Gastrocnemius medialis (tissue), 4 donors: ENCODE results near the gene RSPH6A. TPM values are rescaled to one million over a fixed set of nuclear protein-coding genes. Genes with fewer than 3 reads are reported as not detected.
A peak's percentile ranks its signal among the peaks of the same experiment; 100 is the strongest.

Experiments
- ATAC-seq, 2 donors: fragments of 150-250 bp; one replicate each; pipeline ENCODE4 v1.9.1; 2016
- DNase-seq, 2 donors: peaks; one replicate each; pipeline ENCODE4 v3.0.0-alpha.2; 2019
- H3K27ac ChIP-seq, 4 donors: fragments of 200-600 bp; sonication (generic); 1 replicate in 1 of 4; 2 replicates in 3 of 4; pipeline ENCODE4 v1.5.1; 2016 to 2018; ENCODE audit warnings: mild to moderate bottlenecking in 2 of 4, moderate library complexity in 1 of 4
- H3K27me3 ChIP-seq, 3 donors: fragments of 200-600 bp; sonication (generic) in 2 of 3; 1 replicate in 1 of 3; 2 replicates in 2 of 3; pipeline versions ENCODE4 v1.5.1 to v1.6.0; 2016 to 2019; ENCODE audit warnings: mild to moderate bottlenecking in 1 of 3, moderate library complexity in 1 of 3
- H3K36me3 ChIP-seq, 2 donors: fragments of 200-600 bp; sonication (generic) in 1 of 2; one replicate each; pipeline ENCODE4 v1.5.1; 2017 to 2018
- H3K4me1 ChIP-seq, 2 donors: fragments of 200-600 bp; sonication (generic) in 1 of 2; one replicate each; pipeline ENCODE4 v1.5.1; 2016 to 2017; ENCODE audit warnings: mild to moderate bottlenecking in 2 of 2
- H3K4me3 ChIP-seq, 4 donors: fragments of 200-600 bp; sonication (generic) in 3 of 4; 1 replicate in 1 of 4; 2 replicates in 3 of 4; pipeline ENCODE4 v1.5.1; 2016 to 2019; ENCODE audit warnings: mild to moderate bottlenecking in 2 of 4
- H3K9me3 ChIP-seq, 3 donors: fragments of 200-600 bp; sonication (generic) in 2 of 3; 1 replicate in 1 of 3; 2 replicates in 2 of 3; pipeline ENCODE4 v1.5.1; 2016 to 2019
- POLR2A ChIP-seq, 2 donors: fragments of 450-650 bp; IDR thresholded peaks; one replicate each; pipeline ENCODE4 v1.6.1; 2017; ENCODE audit warnings: antibody characterized with exemption in 2 of 2, mild to moderate bottlenecking in 2 of 2, moderate library complexity in 2 of 2
- in situ Hi-C, 4 donors: fragments of 200-750 bp; cut with MboI; loops; one replicate each; pipeline versions ENCODE4 v1.15.0 to v1.8.0; 2017; ENCODE audit warnings: low sequenced_read_pairs in 4 of 4
- intact Hi-C: fragments of 100-400 bp; cut with DNase I; formaldehyde crosslinking; loops from one replicate; pipeline ENCODE4 v1.15.1; 2023; ENCODE audit warnings: low total_unique reads
- total RNA-seq, 4 donors: library from RNA; depleted of rRNA; stranded (reverse); fragments of >200 nt; gene quantifications; one replicate each; pipeline versions ENCODE4 v1.1.0 to v1.2.3, GENCODE V29; 2016
- TF ChIP-seq, protein P1 (sequence below), 5 experiments: fragments of 450-650 bp in 3 of 5; fragments of 200-600 bp in 2 of 5; sonication (generic) in 2 of 5; IDR thresholded peaks in 4 of 5; conservative IDR thresholded peaks in 1 of 5; 1 replicate in 4 of 5; 2 replicates in 1 of 5; pipeline ENCODE4 v1.5.1; 2016 to 2019; ENCODE audit warnings: antibody characterized with exemption in 5 of 5, mild to moderate bottlenecking in 3 of 5, moderate library complexity in 3 of 5

RSPH6A gene
- total RNA-seq, 4 donors from 2014 or later = not detected

DNA sequence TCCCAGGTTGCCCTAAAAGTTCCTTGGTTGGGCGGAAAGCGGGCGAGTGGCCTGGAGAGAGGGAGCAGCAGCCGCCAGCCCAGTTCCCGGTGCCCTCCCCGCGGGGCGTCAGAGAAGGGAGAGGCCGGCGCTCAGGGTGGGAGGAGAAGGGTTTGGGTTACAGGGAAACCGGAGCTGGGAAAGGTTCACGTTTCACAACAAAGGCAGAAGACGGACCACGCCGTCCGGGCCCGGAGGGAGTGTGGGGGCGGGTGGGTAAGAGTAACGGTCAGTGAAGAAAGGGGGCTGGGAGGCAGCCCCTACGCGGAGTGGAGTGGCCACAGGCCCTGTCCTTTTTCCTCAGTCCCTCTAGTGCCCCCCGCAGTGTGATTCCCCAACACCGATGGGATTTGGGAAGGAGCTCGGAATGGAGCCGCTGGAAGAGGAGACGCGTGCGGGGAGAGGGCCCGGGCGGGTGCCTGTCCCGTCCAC is 47.7 kb downstream of the RSPH6A start:
- Histone ChIP-seq H3K4me1 (peaks cover 28 to 50% of the 10 kb centered on the region in 2 donors), H3K9me3 (no peaks in the 10 kb centered on the region), H3K4me3 (peak overlapping the region; percentile 74 to 90 (median 82)), H3K36me3 (no peaks in the 10 kb centered on the region), H3K27me3 (no peaks in the 10 kb centered on the region), H3K27ac (peak overlapping the region; percentile 95 to 99 (median 97))
- ATAC-seq (peak; percentile 9 to 41), DNase-seq (peak; percentile 84)
- TF ChIP-seq POLR2A (IDR thresholded peaks at IDR 0.05) = peak; percentile 69 to 83
- TF ChIP-seq, protein P1, sequence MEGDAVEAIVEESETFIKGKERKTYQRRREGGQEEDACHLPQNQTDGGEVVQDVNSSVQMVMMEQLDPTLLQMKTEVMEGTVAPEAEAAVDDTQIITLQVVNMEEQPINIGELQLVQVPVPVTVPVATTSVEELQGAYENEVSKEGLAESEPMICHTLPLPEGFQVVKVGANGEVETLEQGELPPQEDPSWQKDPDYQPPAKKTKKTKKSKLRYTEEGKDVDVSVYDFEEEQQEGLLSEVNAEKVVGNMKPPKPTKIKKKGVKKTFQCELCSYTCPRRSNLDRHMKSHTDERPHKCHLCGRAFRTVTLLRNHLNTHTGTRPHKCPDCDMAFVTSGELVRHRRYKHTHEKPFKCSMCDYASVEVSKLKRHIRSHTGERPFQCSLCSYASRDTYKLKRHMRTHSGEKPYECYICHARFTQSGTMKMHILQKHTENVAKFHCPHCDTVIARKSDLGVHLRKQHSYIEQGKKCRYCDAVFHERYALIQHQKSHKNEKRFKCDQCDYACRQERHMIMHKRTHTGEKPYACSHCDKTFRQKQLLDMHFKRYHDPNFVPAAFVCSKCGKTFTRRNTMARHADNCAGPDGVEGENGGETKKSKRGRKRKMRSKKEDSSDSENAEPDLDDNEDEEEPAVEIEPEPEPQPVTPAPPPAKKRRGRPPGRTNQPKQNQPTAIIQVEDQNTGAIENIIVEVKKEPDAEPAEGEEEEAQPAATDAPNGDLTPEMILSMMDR (IDR thresholded peaks at IDR 0.05 in 4 of 5, conservative IDR thresholded peaks at IDR 0.05 in 1 of 5) = no peak
- intact Hi-C loops (loop anchor here (5.0 kb wide), 3 partner anchors 35 to 1020 kb away; partner anchors contain the start of genes BCL3, FBXO46, IRF2BP1 and MEIOSIN), in situ Hi-C loops (no loop called here)

DNA sequence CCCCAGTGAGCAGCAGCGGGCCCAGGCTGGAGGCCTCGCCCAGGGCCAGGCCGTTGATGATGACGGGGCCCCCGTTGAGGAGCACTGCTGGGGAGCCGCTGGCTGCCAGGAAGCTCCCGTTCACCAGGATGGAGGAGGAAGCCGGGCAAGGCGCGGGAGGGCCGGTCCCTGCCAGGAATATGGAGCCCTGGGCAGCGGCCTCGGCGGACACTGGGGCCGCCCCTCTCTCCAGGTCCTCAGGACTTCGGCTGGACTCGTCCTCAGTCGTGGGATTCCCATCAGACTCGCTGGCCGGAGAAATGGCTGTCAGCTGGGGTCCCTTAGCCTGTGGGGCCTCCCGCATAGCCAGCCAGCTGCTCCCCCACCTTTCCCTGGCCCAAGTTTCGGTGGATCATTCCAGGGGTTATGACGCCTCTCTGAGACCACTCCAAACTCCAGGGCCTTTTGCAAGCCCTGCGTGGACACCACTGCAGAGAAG is 48.2 kb downstream of the RSPH6A start:
- no peak for TF ChIP-seq POLR2A (IDR thresholded peaks at IDR 0.05)
- TF ChIP-seq, protein P1 (IDR thresholded peaks at IDR 0.05 in 4 of 5, conservative IDR thresholded peaks at IDR 0.05 in 1 of 5) = no peak
- ATAC-seq (no peak), DNase-seq (no peak)
- intact Hi-C loops = loop anchor here (5.0 kb wide), 3 partner anchors 35 to 1020 kb away; partner anchors contain the start of genes BCL3, FBXO46, IRF2BP1 and MEIOSIN
- Histone ChIP-seq H3K4me3 (peak overlapping the region; percentile 74 to 90 (median 82)), H3K36me3 (no peaks in the 10 kb centered on the region), H3K27ac (peak overlapping the region; percentile 95 to 99 (median 97)), H3K27me3 (no peaks in the 10 kb centered on the region), H3K4me1 (peaks cover 28 to 50% of the 10 kb centered on the region in 2 donors), H3K9me3 (no peaks in the 10 kb centered on the region)
- in situ Hi-C loops = no loop called here

DNA sequence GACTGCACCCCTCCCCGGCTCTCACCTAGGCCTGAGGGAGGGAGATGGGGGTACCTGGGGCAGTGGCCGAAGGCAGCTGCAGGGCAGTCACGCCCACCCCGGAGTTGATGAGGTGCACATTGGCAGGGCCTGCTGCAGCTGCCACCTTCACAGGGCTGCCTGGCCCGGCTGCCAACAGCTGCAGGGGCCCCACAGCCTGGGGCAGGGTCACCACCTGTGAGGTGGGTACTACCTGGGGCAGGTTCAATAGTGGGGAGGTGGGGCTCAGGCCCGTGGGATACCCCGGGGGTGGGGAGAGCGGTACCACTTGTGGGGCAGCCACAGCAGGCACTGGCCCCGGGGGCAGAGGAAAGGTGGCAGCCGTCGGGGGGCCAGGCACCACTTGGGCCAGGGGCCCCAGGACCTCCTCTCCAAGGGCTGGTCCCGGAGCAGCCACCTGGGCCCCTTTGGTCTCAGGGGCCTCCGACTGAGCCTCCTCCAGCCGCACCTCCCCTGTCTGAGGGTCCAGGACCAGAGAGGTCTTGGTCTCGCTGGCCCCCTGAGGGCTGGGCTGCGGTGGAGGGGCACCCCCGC is 48.7 kb downstream of the RSPH6A start:
- intact Hi-C loops (loop anchor here (5.0 kb wide), 3 partner anchors 34 to 1019 kb away; partner anchors contain the start of genes BCL3, FBXO46, IRF2BP1 and MEIOSIN), in situ Hi-C loops (no loop called here)
- TF ChIP-seq POLR2A (IDR thresholded peaks at IDR 0.05) = no peak
- TF ChIP-seq, protein P1 (IDR thresholded peaks at IDR 0.05 in 4 of 5, conservative IDR thresholded peaks at IDR 0.05 in 1 of 5) = no peak
- peak overlapping the region; percentile 74 to 90 (median 82) for H3K4me3 ChIP-seq
- DNase-seq (no peak), ATAC-seq (no peak)
- peaks cover 28 to 50% of the 10 kb centered on the region in 2 donors for H3K4me1 ChIP-seq
- H3K27me3 ChIP-seq = no peaks in the 10 kb centered on the region
- H3K36me3 ChIP-seq = no peaks in the 10 kb centered on the region
- no peaks in the 10 kb centered on the region for H3K9me3 ChIP-seq
- H3K27ac ChIP-seq = peak overlapping the region; percentile 95 to 99 (median 97)

GRCh38 chr19:45765702-45766295 is 49.3 kb downstream of the RSPH6A start:
- in situ Hi-C loops = no loop called here
- ATAC-seq = no peak
- intact Hi-C loops = loop anchor here (5.0 kb wide), 3 partner anchors 33 to 1018 kb away; partner anchors contain the start of genes BCL3, FBXO46, IRF2BP1 and MEIOSIN
- TF ChIP-seq, protein P1 (IDR thresholded peaks at IDR 0.05 in 4 of 5, conservative IDR thresholded peaks at IDR 0.05 in 1 of 5) = no peak
- TF ChIP-seq POLR2A (IDR thresholded peaks at IDR 0.05) = no peak
- H3K4me1 ChIP-seq = peaks cover 25 to 46% of the 10 kb centered on the region in 2 donors
- H3K27me3 ChIP-seq = no peaks in the 10 kb centered on the region
- no peaks in the 10 kb centered on the region for H3K36me3 ChIP-seq
- H3K9me3 ChIP-seq = no peaks in the 10 kb centered on the region
- DNase-seq = no peak
- H3K4me3 ChIP-seq = peak overlapping the region in 1 of 4 donors; percentile 90
- H3K27ac ChIP-seq = peak overlapping the region in 3 of 4 donors; percentile 95 to 99 (median 96)
